HG02884 (cell line): ENCODE results near the gene CNGB1.
"Not testable (repeated sequence)": the region's sequence is repeated elsewhere in the genome, so short reads cannot be mapped to it uniquely, and the experiment has no call there.

Source experiments
- ATAC-seq: cut with Tn5 transposase; IDR thresholded peaks from one replicate; pipeline ENCODE4 v1.9.1; 2021; ENCODE audit warnings: mild to moderate bottlenecking, moderate library complexity; ENCODE audit not compliant: unreplicated experiment

The CNGB1 gene

DNA sequence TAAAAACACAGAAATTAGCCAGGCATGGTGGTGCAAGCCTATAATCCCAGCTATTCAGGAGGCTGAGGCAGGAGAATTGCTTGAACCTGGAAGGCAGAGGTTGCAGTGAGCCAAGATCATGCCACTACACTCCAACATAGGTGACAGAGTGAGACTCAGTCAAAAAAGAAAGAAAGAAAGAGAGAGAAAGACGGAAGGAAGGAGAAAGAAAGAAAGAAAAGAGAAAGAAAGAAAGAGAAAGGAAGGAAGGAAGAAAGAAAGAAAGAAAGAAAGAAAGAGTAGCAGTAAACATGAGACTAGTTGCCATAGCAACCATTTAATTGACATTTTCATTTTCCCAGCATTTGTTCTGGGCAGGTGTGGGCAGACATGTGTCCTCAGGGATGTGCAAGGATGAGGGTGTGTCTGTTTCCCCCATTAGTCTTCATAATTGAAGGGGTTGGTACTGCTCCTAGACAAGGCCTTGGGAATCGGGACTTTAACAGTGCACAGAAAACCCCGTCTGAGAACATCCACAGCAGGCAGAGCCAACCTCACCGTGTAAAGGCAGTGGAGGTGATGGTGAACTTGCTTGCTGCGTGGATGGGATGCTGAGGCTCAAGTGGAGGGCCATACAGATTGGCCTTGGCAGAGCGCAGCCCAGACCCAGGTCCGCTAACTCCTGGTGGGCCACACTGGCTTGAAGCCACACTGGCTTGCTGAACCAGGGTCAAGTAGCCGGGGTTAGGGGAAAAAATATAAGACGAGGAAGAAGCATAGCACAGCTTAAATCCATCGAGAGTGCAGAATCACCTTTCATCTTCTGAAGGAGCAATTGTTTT, 133.4 kb downstream of the CNGB1 start:
- ATAC-seq = no peak

DNA sequence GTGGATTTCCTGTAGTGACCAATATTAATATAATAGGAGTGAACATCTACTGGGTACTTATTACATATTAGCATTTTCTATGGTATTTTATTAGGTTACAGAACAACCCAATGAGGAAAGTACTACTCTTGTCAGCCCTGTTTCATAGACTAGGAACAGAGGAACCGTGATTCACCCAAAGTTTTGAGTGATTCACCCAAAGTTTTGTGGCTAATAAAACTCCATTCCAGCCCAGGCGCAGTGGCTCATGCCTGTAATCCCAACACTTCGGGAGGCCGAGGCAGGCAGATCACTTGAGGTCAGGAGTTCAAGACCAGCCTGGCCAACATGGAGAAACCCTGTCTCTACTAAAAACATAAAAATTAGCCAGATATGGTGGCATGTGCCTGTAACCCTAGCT, 135.5 kb downstream of the CNGB1 start:
- not testable (repeated sequence) for ATAC-seq

DNA sequence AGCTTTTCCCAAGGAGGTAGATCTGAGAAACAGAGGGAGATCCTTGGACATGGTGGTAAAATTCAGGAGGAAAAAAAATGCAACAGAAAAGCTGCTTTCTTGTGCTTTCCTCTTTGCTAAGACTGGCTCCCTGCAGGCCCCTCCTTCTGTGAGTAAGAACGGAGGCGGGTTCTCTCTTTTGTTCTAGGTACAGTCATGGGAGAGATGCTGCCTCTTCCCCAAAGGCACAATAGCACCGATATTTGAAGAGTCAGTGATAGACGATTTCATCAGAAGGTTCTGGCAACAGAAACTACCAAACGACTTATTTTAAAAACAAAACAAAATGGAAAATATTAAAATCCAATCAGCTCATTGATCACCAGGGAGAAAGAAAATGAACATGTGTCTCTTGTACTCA, 136.0 kb downstream of the CNGB1 start:
- ATAC-seq = no peak
